CD14-positive monocyte (primary cell): Measurements from ENCODE around the gene LRRC10. TPM values are rescaled to one million over a fixed set of nuclear protein-coding genes. Genes with fewer than 3 reads are reported as not detected.
A peak's percentile ranks its signal among the peaks of the same experiment; 100 is the strongest.

Experiments
- DNase-seq, 3 donors: peaks; one replicate each; pipeline ENCODE4 v3.0.0-alpha.2; 2011 to 2022
- H2AFZ ChIP-seq: 2 replicates; pipeline ENCODE4 v1.6.0; 2012; ENCODE audit warnings: mild to moderate bottlenecking, low read depth, low read length, inconsistent platforms; ENCODE audit not compliant: insufficient read depth, poor library complexity, severe bottlenecking
- H3K27ac ChIP-seq, 2 donors: 1 replicate in 1 of 2; 2 replicates in 1 of 2; pipeline ENCODE4 v1.5.1; 2012 to 2013; ENCODE audit warnings: low read length in 2 of 2, control low read depth in 1 of 2, inconsistent platforms in 1 of 2, low read depth in 1 of 2, mild to moderate bottlenecking in 1 of 2
- H3K27me3 ChIP-seq, 2 donors: one replicate each; pipeline versions ENCODE4 v1.6.0 to v1.6.1; 2011 to 2013; ENCODE audit warnings: low read length in 2 of 2; ENCODE audit not compliant: control insufficient read depth in 2 of 2, insufficient read depth in 2 of 2
- H3K36me3 ChIP-seq, 2 donors: replicated peaks in 1 of 2; 1 replicate in 1 of 2; 2 replicates in 1 of 2; pipeline versions ENCODE4 v1.5.1 to v1.6.1; 2012 to 2013; ENCODE audit warnings: low read length in 2 of 2, control low read depth in 1 of 2, inconsistent platforms in 1 of 2, mild to moderate bottlenecking in 1 of 2; ENCODE audit not compliant: insufficient read depth in 2 of 2, control insufficient read depth in 1 of 2
- H3K4me1 ChIP-seq, 2 donors: 1 replicate in 1 of 2; 2 replicates in 1 of 2; pipeline versions ENCODE4 v1.5.1 to v1.6.1; 2012 to 2013; ENCODE audit warnings: low read length in 2 of 2, control low read depth in 1 of 2, inconsistent platforms in 1 of 2, mild to moderate bottlenecking in 1 of 2, moderate library complexity in 1 of 2; ENCODE audit not compliant: insufficient read depth in 2 of 2, control insufficient read depth in 1 of 2
- H3K4me2 ChIP-seq: replicated peaks from 2 replicates; pipeline ENCODE3; 2012; ENCODE audit warnings: low read length, moderate library complexity, mild to moderate bottlenecking; ENCODE audit not compliant: poor library complexity, severe bottlenecking; ENCODE audit errors: extremely low read depth
- H3K4me3 ChIP-seq, 3 experiments: fragments of 200-600 bp in 1 of 3; sonication (generic) in 1 of 3; replicated peaks in 1 of 3; 1 replicate in 2 of 3; 2 replicates in 1 of 3; pipeline ENCODE4 v1.5.1; 2011 to 2013; ENCODE audit warnings: low read length in 3 of 3, mild to moderate bottlenecking in 3 of 3, control low read depth in 2 of 3, low read depth in 2 of 3, inconsistent platforms in 1 of 3, moderate library complexity in 1 of 3
- H3K79me2 ChIP-seq: 2 replicates; pipeline ENCODE4 v1.6.0; 2012; ENCODE audit warnings: mild to moderate bottlenecking, control low read depth, inconsistent platforms, low read length, moderate library complexity; ENCODE audit not compliant: insufficient read depth
- H3K9ac ChIP-seq: 2 replicates; pipeline ENCODE4 v1.6.0; 2017; ENCODE audit warnings: low read length, mild to moderate bottlenecking; ENCODE audit not compliant: insufficient read depth, poor library complexity, severe bottlenecking
- H3K9me3 ChIP-seq, 2 donors: replicated peaks in 1 of 2; 1 replicate in 1 of 2; 2 replicates in 1 of 2; pipeline versions ENCODE4 v1.5.1 to v1.6.1; 2012 to 2013; ENCODE audit warnings: low read length in 2 of 2, control low read depth in 1 of 2; ENCODE audit not compliant: control insufficient read depth in 1 of 2, insufficient read depth in 1 of 2
- H4K20me1 ChIP-seq: 2 replicates; pipeline ENCODE4 v1.6.0; 2012; ENCODE audit warnings: mild to moderate bottlenecking, low read length, control low read depth, moderate library complexity; ENCODE audit not compliant: insufficient read depth
- H3K27ac Mint-ChIP-seq, 7 donors: one replicate each; pipeline ENCODE4 v1.8.0; 2020; ENCODE audit warnings: mild to moderate bottlenecking in 7 of 7, mixed read lengths in 7 of 7, moderate library complexity in 6 of 7, inconsistent platforms in 2 of 7
- H3K27me3 Mint-ChIP-seq, 3 donors: one replicate each; pipeline ENCODE4 v1.8.0; 2021 to 2022; ENCODE audit warnings: low read depth in 3 of 3, mild to moderate bottlenecking in 3 of 3, mixed read lengths in 3 of 3, moderate library complexity in 3 of 3, inconsistent platforms in 1 of 3
- H3K36me3 Mint-ChIP-seq, 2 donors: one replicate each; pipeline ENCODE4 v1.8.0; 2020; ENCODE audit warnings: mixed read lengths in 2 of 2, inconsistent platforms in 1 of 2, mild to moderate bottlenecking in 1 of 2
- H3K4me1 Mint-ChIP-seq: one replicate; pipeline ENCODE4 v1.8.0; 2020; ENCODE audit warnings: mild to moderate bottlenecking, mixed read lengths
- H3K4me3 Mint-ChIP-seq, 2 donors: one replicate each; pipeline ENCODE4 v1.8.0; 2020; ENCODE audit warnings: mild to moderate bottlenecking in 2 of 2, mixed read lengths in 2 of 2, moderate library complexity in 1 of 2
- H3K9me3 Mint-ChIP-seq, 7 donors: one replicate each; pipeline ENCODE4 v1.8.0; 2020 to 2022; ENCODE audit warnings: mixed read lengths in 7 of 7, mild to moderate bottlenecking in 6 of 7, moderate library complexity in 6 of 7, inconsistent platforms in 2 of 7
- WGBS: methylation state at CpG from one replicate; pipeline ENCODE4 v1.1.5; 2013; ENCODE audit warnings: missing lambda C conversion rate; ENCODE audit not compliant: insufficient coverage; 5-methylcytosine and 5-hydroxymethylcytosine counted together
- intact Hi-C, 2 donors: fragments of 100-400 bp; cut with micrococcal nuclease; formaldehyde crosslinking; loops; one replicate each; pipeline versions ENCODE4 v1.15.0 to v1.15.1; 2023
- polyA plus RNA-seq, 3 donors: library from polyadenylated mRNA; depleted of rRNA in 1 of 3; unstranded in 2 of 3; stranded (reverse) in 1 of 3; fragments of 300-500 nt in 2 of 3; fragments of >200 nt in 1 of 3; fragmentation: Illumina TruSeq in 2 of 3; gene quantifications; 1 replicate in 2 of 3; 2 replicates in 1 of 3; pipeline ENCODE4 v1.2.3, GENCODE V29; 2012 to 2021
- TF ChIP-seq, protein P1 (sequence below): fragments of 200-600 bp; IDR thresholded peaks from one replicate; pipeline ENCODE4 v1.8.0; 2022; ENCODE audit warnings: antibody characterized with exemption, mild to moderate bottlenecking

The LRRC10 gene
- polyA plus RNA-seq, 3 donors: not detected

DNA sequence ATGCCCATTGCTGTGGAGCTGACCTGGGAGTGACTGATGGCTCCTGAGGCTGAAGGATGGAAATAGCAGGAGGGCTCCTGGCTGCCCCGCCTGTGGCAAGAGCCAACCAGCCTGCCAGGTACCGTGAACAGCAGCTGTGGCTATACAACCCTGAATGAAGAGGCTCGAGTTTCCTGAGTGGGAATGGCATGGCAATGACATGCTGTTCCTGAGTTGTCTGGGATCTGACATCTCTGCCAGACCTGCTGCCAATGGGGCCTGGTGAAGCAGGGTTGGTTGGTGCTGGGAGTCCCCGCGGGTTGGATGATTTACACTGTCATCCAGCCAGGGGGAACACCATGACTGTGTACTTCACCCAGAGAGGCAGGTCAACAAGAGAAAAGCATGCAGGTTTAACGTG lies 31.8 kb upstream of the LRRC10 start:
- no peak overlapping the region for H2AFZ ChIP-seq
- H3K27me3 ChIP-seq: no peaks in the 10 kb centered on the region
- Mint-ChIP-seq H3K9me3 (peaks cover 0 to 5% (median 0%) of the 10 kb centered on the region in 7 donors), H3K36me3 (no peaks in the 10 kb centered on the region), H3K27me3 (peaks cover 1 to 5% (median 3%) of the 10 kb centered on the region in 3 donors), H3K4me3 (no peak overlapping the region), H3K4me1 (no peaks in the 10 kb centered on the region), H3K27ac (peak overlapping the region in 1 of 7 donors; percentile 40)
- TF ChIP-seq, protein P1, sequence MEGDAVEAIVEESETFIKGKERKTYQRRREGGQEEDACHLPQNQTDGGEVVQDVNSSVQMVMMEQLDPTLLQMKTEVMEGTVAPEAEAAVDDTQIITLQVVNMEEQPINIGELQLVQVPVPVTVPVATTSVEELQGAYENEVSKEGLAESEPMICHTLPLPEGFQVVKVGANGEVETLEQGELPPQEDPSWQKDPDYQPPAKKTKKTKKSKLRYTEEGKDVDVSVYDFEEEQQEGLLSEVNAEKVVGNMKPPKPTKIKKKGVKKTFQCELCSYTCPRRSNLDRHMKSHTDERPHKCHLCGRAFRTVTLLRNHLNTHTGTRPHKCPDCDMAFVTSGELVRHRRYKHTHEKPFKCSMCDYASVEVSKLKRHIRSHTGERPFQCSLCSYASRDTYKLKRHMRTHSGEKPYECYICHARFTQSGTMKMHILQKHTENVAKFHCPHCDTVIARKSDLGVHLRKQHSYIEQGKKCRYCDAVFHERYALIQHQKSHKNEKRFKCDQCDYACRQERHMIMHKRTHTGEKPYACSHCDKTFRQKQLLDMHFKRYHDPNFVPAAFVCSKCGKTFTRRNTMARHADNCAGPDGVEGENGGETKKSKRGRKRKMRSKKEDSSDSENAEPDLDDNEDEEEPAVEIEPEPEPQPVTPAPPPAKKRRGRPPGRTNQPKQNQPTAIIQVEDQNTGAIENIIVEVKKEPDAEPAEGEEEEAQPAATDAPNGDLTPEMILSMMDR: no peak
- no peaks in the 10 kb centered on the region for H3K79me2 ChIP-seq
- no peak overlapping the region for H3K27ac ChIP-seq
- no peak overlapping the region for H3K4me2 ChIP-seq
- H4K20me1 ChIP-seq: no peaks in the 10 kb centered on the region
- H3K9ac ChIP-seq: no peak overlapping the region
- DNase-seq: no peak
- no peaks in the 10 kb centered on the region for H3K9me3 ChIP-seq
- H3K4me3 ChIP-seq: no peak overlapping the region
- WGBS: 94% methylated on average over 5 of the region's 6 CpGs
- no peaks in the 10 kb centered on the region for H3K4me1 ChIP-seq
- intact Hi-C loops: no loop called here
- no peaks in the 10 kb centered on the region for H3K36me3 ChIP-seq

DNA sequence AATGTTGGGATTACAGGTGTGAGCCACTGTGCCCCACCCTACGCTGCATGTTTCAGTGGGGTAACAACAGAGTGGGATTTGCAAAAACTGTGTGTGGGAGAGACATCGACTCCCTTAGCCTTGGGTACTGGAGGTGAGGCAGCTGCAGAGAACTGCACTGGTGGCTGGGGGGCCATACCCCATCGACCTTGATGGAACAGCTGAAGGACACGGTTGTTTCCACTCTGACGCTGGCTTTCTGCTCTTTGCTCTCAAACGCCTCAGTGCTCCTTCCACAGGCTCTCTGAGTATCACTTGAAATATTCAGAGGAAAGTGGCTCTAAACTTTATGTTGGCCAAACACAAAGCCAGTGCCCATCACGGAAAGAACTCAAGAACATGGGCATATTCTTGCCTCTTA lies 30.8 kb upstream of the LRRC10 start:
- Histone ChIP-seq H3K27ac (no peak overlapping the region), H3K27me3 (no peaks in the 10 kb centered on the region), H3K4me1 (no peaks in the 10 kb centered on the region), H4K20me1 (no peaks in the 10 kb centered on the region), H3K36me3 (no peaks in the 10 kb centered on the region), H3K9me3 (no peaks in the 10 kb centered on the region), H3K9ac (no peak overlapping the region), H3K79me2 (no peaks in the 10 kb centered on the region), H3K4me2 (no peak overlapping the region), H2AFZ (no peak overlapping the region), H3K4me3 (no peak overlapping the region)
- no peak for DNase-seq
- H3K4me1 Mint-ChIP-seq: no peaks in the 10 kb centered on the region
- H3K27ac Mint-ChIP-seq: no peak overlapping the region
- H3K27me3 Mint-ChIP-seq: peaks cover 1 to 4% (median 3%) of the 10 kb centered on the region in 3 donors
- TF ChIP-seq, protein P1: no peak
- peaks cover 0 to under 1% (median 0%) of the 10 kb centered on the region in 7 donors for H3K9me3 Mint-ChIP-seq
- WGBS: 97% methylated on average over 7 of the region's 7 CpGs
- intact Hi-C loops: no loop called here
- no peaks in the 10 kb centered on the region for H3K36me3 Mint-ChIP-seq
- H3K4me3 Mint-ChIP-seq: no peak overlapping the region
